Muscle of leg (tissue), 11 donors: ENCODE data around the gene CFAP251. TPM values are rescaled to one million over a fixed set of nuclear protein-coding genes. Genes with fewer than 3 reads are reported as not detected.

ENCODE experiments used
- DNase-seq: peaks from one replicate; pipeline ENCODE4 v3.0.0; 2013
- H3K27ac ChIP-seq: one replicate; pipeline ENCODE4 v1.5.1; 2013; ENCODE audit warnings: mild to moderate bottlenecking, low read length, control low read depth
- H3K27me3 ChIP-seq: one replicate; pipeline ENCODE4 v1.6.1; 2013; ENCODE audit warnings: low read length; ENCODE audit not compliant: control insufficient read depth, insufficient read depth
- H3K36me3 ChIP-seq: one replicate; pipeline ENCODE4 v1.6.1; 2013; ENCODE audit warnings: low read length; ENCODE audit not compliant: control insufficient read depth, insufficient read depth
- H3K4me1 ChIP-seq: one replicate; pipeline ENCODE4 v1.6.1; 2013; ENCODE audit warnings: low read length; ENCODE audit not compliant: control insufficient read depth, insufficient read depth
- H3K4me3 ChIP-seq: one replicate; pipeline ENCODE4 v1.5.1; 2013; ENCODE audit warnings: low read length, control low read depth
- H3K9me3 ChIP-seq: replicated peaks from 2 replicates; pipeline ENCODE4 v1.6.1; 2013; ENCODE audit warnings: low read depth, low read length; ENCODE audit not compliant: control insufficient read depth
- WGBS: methylation state at CpG from one replicate; pipeline ENCODE4 v1.1.5; 2013; ENCODE audit warnings: missing lambda C conversion rate; ENCODE audit not compliant: insufficient coverage; 5-methylcytosine and 5-hydroxymethylcytosine counted together
- polyA plus RNA-seq, 8 donors: library from polyadenylated mRNA; unstranded; fragments of 120-200 nt; gene quantifications; one replicate each; pipeline versions ENCODE4 v1.2.1 to v1.2.3, GENCODE V29; 2013; ENCODE audit warnings: inconsistent platforms in 1 of 8, low replicate concordance in 1 of 8; ENCODE audit not compliant: insufficient read length in 8 of 8, insufficient read depth in 1 of 8
- total RNA-seq: library from RNA; stranded (reverse); fragments of 120-200 nt; gene quantifications from one replicate; pipeline ENCODE4 v1.2.4, GENCODE V29; 2013

Gene CFAP251
- total and polyA plus RNA-seq, 9 donors = 0.74 to 2.1 (median 1.2) TPM

- Histone ChIP-seq H3K27ac (no peak overlapping the region), H3K36me3 (no peaks in the 10 kb centered on the region), H3K4me1 (no peaks in the 10 kb centered on the region), H3K27me3 (no peaks in the 10 kb centered on the region), H3K4me3 (no peak overlapping the region), H3K9me3 (no peaks in the 10 kb centered on the region)
- WGBS = 34% methylated on average over 16 of the region's 21 CpGs
- DNase-seq = no peak
Observed at GRCh38 chr12:121958541-121959240, 40.3 kb downstream of the CFAP251 start.

GRCh38 chr12:121960541-121960940, 42.1 kb downstream of the CFAP251 start:
- Histone ChIP-seq H3K4me3 (no peak overlapping the region), H3K27me3 (no peaks in the 10 kb centered on the region), H3K4me1 (no peaks in the 10 kb centered on the region), H3K36me3 (no peaks in the 10 kb centered on the region), H3K27ac (no peak overlapping the region), H3K9me3 (no peaks in the 10 kb centered on the region)
- no peak for DNase-seq
- WGBS = 93% methylated on average over 5 of the region's 7 CpGs

GRCh38 chr12:121961195-121961879, 42.9 kb downstream of the CFAP251 start:
- WGBS = 90% methylated on average over 1 of the region's 5 CpGs
- no peak for DNase-seq
- H3K4me1 ChIP-seq = no peaks in the 10 kb centered on the region

GRCh38 chr12:121963341-121964018, 45.1 kb downstream of the CFAP251 start:
- Histone ChIP-seq H3K4me3 (no peak overlapping the region), H3K9me3 (no peaks in the 10 kb centered on the region), H3K27me3 (no peaks in the 10 kb centered on the region), H3K4me1 (no peaks in the 10 kb centered on the region), H3K36me3 (peaks cover 6% of the 10 kb centered on the region), H3K27ac (no peak overlapping the region)
- WGBS = 81% methylated on average over 11 of the region's 15 CpGs
- no peak for DNase-seq

More at GRCh38 chr12:121961195-121961879, 42.9 kb downstream of the CFAP251 start:
- H3K9me3 ChIP-seq = no peaks in the 10 kb centered on the region
- H3K27ac ChIP-seq = no peak overlapping the region
- H3K27me3 ChIP-seq = no peaks in the 10 kb centered on the region
- H3K36me3 ChIP-seq = no peaks in the 10 kb centered on the region
- no peak overlapping the region for H3K4me3 ChIP-seq

- no CpG with 5 or more reads among the region's 9 CpGs for WGBS
- no peak overlapping the region for H3K27ac ChIP-seq
- H3K4me3 ChIP-seq = no peak overlapping the region
- H3K27me3 ChIP-seq = no peaks in the 10 kb centered on the region
- DNase-seq = no peak
- H3K4me1 ChIP-seq = no peaks in the 10 kb centered on the region
- peaks cover 6% of the 10 kb centered on the region for H3K36me3 ChIP-seq
- no peaks in the 10 kb centered on the region for H3K9me3 ChIP-seq
Observed at GRCh38 chr12:121964813-121965643, 46.6 kb downstream of the CFAP251 start.

- Histone ChIP-seq H3K27ac (no peak overlapping the region), H3K27me3 (no peaks in the 10 kb centered on the region), H3K9me3 (no peaks in the 10 kb centered on the region), H3K36me3 (peaks cover 6% of the 10 kb centered on the region), H3K4me3 (no peak overlapping the region), H3K4me1 (no peaks in the 10 kb centered on the region)
- 90% methylated on average over 3 of the region's 5 CpGs for WGBS
- peak; percentile 54 for DNase-seq
Observed at GRCh38 chr12:121966959-121967358, 48.6 kb downstream of the CFAP251 start.

- WGBS = 74% methylated on average over 8 of the region's 10 CpGs
- H3K27me3 ChIP-seq = no peaks in the 10 kb centered on the region
- DNase-seq = peak; percentile 34
- no peak overlapping the region for H3K4me3 ChIP-seq
- no peak overlapping the region for H3K27ac ChIP-seq
- H3K4me1 ChIP-seq = no peaks in the 10 kb centered on the region
- H3K9me3 ChIP-seq = peaks cover 4% of the 10 kb centered on the region
- H3K36me3 ChIP-seq = peaks cover 6% of the 10 kb centered on the region
Observed at GRCh38 chr12:121968876-121969275, 50.5 kb downstream of the CFAP251 start.

GRCh38 chr12:121969726-121970125, 51.3 kb downstream of the CFAP251 start:
- WGBS = 43% methylated on average over 1 of the region's 4 CpGs
- no peaks in the 10 kb centered on the region for H3K4me1 ChIP-seq
- no peak overlapping the region for H3K27ac ChIP-seq
- H3K4me3 ChIP-seq = no peak overlapping the region
- H3K9me3 ChIP-seq = peaks cover 4% of the 10 kb centered on the region
- H3K27me3 ChIP-seq = no peaks in the 10 kb centered on the region
- DNase-seq = no peak
- H3K36me3 ChIP-seq = peaks cover 6% of the 10 kb centered on the region

GRCh38 chr12:121970581-121971300, 52.3 kb downstream of the CFAP251 start:
- DNase-seq = peak; percentile 21
- no peak overlapping the region for H3K27ac ChIP-seq

More at GRCh38 chr12:121970581-121971300, 52.3 kb downstream of the CFAP251 start:
- H3K4me1 ChIP-seq = no peaks in the 10 kb centered on the region
- H3K9me3 ChIP-seq = peaks cover 4% of the 10 kb centered on the region
- H3K36me3 ChIP-seq = peaks cover 6% of the 10 kb centered on the region
- no peak overlapping the region for H3K4me3 ChIP-seq
- no peaks in the 10 kb centered on the region for H3K27me3 ChIP-seq
- WGBS = 59% methylated on average over 4 of the region's 6 CpGs
